Endothelial cell of umbilical vein (primary cell): ENCODE results near the gene TBCE. TPM values are rescaled to one million over a fixed set of nuclear protein-coding genes. Genes with fewer than 3 reads are reported as not detected.
"Not testable (repeated sequence)": the region's sequence is repeated elsewhere in the genome, so short reads cannot be mapped to it uniquely, and the experiment has no call there.

Experiments
- BruUV-seq: library from RNA; stranded (reverse); fragments of 400-500 nt; replicated peaks from 2 replicates; lab custom pipeline; 2021; lab: Mats Ljungman, UMichigan
- CTCF ChIA-PET: fragments of 300-600, 350-600 bp; sonication (Branson Sonifier 250); formaldehyde crosslinking; loops from one replicate; lab custom pipeline; 2021; ENCODE audit warnings: antibody characterized with exemption, inconsistent platforms; lab: Charles Lee
- POLR2A ChIA-PET: fragments of 300-600, 350-600 bp; sonication (Branson Sonifier 250); formaldehyde crosslinking; loops from one replicate; lab custom pipeline; 2021; ENCODE audit warnings: antibody characterized with exemption, inconsistent platforms; lab: Charles Lee
- DNase-seq: peaks from one replicate; pipeline ENCODE4 v3.0.0-alpha.2; 2011; ENCODE audit warnings: low read depth, low spot score
- FAIRE-seq: peaks from 2 replicates; lab custom pipeline; 2011; peaks lifted over from hg19 to GRCh38; lab: Jason Lieb, UNC
- H2AFZ ChIP-seq: 2 replicates; pipeline ENCODE4 v1.6.0; 2012; ENCODE audit warnings: low read depth, low read length, control low read depth, inconsistent platforms
- H3K27ac ChIP-seq: 2 replicates; pipeline ENCODE4 v1.5.1; 2011; ENCODE audit warnings: low read depth, mild to moderate bottlenecking, control low read depth, low read length, moderate library complexity; ENCODE audit not compliant: insufficient read depth
- H3K27me3 ChIP-seq, 2 experiments: 2 replicates each; pipeline versions ENCODE4 v1.6.0 to v1.6.1; 2011; ENCODE audit warnings: low read length in 2 of 2, mixed read lengths in 1 of 2; ENCODE audit not compliant: control insufficient read depth in 2 of 2, insufficient read depth in 2 of 2
- H3K36me3 ChIP-seq, 2 experiments: 2 replicates in 1 of 2; 3 replicates in 1 of 2; pipeline ENCODE4 v1.5.1; 2011; ENCODE audit warnings: low read length in 2 of 2, mild to moderate bottlenecking in 1 of 2, moderate library complexity in 1 of 2; ENCODE audit not compliant: control insufficient read depth in 2 of 2, insufficient read depth in 2 of 2; ENCODE audit errors: extremely low read depth in 1 of 2
- H3K4me1 ChIP-seq: 3 replicates; pipeline ENCODE4 v1.5.1; 2011; ENCODE audit warnings: mild to moderate bottlenecking, low read length; ENCODE audit not compliant: control insufficient read depth, insufficient read depth; ENCODE audit errors: extremely low read depth
- H3K4me2 ChIP-seq: 2 replicates; pipeline ENCODE4 v1.6.1; 2011; ENCODE audit warnings: low read length, control low read depth, mixed read lengths; ENCODE audit not compliant: insufficient read depth
- H3K4me3 ChIP-seq, 3 experiments: fragments of 200-600 bp in 1 of 3; sonication (generic), shearing (Covaris generic) in 1 of 3; replicated peaks in 1 of 3; 2 replicates each; pipeline ENCODE4 v1.5.1; 2011 to 2016; ENCODE audit warnings: control low read depth in 3 of 3, low read length in 3 of 3, mild to moderate bottlenecking in 2 of 3, inconsistent platforms in 1 of 3, low read depth in 1 of 3, moderate library complexity in 1 of 3; ENCODE audit not compliant: insufficient read depth in 1 of 3
- H3K79me2 ChIP-seq: 2 replicates; pipeline ENCODE4 v1.6.0; 2012; ENCODE audit warnings: low read length, inconsistent platforms; ENCODE audit not compliant: control insufficient read depth, insufficient read depth
- H3K9ac ChIP-seq: replicated peaks from 2 replicates; pipeline ENCODE3; 2011; ENCODE audit warnings: low read length, control low read depth; ENCODE audit not compliant: insufficient read depth; ENCODE audit errors: extremely low read depth
- H3K9me1 ChIP-seq: replicated peaks from 3 replicates; pipeline ENCODE4 v1.6.0; 2011; ENCODE audit warnings: mild to moderate bottlenecking, low read length; ENCODE audit not compliant: control insufficient read depth, insufficient read depth; ENCODE audit errors: extremely low read depth
- H3K9me3 ChIP-seq: replicated peaks from 2 replicates; pipeline ENCODE4 v1.5.1; 2012; ENCODE audit warnings: low read length, inconsistent platforms; ENCODE audit not compliant: control insufficient read depth, insufficient read depth
- H4K20me1 ChIP-seq: replicated peaks from 2 replicates; pipeline ENCODE3; 2011; ENCODE audit warnings: mild to moderate bottlenecking, low read length; ENCODE audit not compliant: control insufficient read depth, insufficient read depth; ENCODE audit errors: extremely low read depth
- dilution Hi-C: fragments of 300-500 bp; cut with MboI; formaldehyde crosslinking; loops from one replicate; pipeline ENCODE4 v1.15.0; 2019; ENCODE audit warnings: low sequenced_read_pairs; ENCODE audit not compliant: extremely low pct_ligation_motif_present
- intact Hi-C: fragments of 100-400 bp; cut with micrococcal nuclease; formaldehyde crosslinking; loops from one replicate; pipeline ENCODE4 v1.10.0; 2022
- polyA plus RNA-seq, 4 experiments: library from polyadenylated mRNA; depleted of rRNA in 3 of 4; stranded (reverse) in 3 of 4; unstranded in 1 of 4; fragments of >200 nt; gene quantifications; 2 replicates each; pipeline versions ENCODE4 v1.2.1 to v1.2.3, GENCODE V29; 2011 to 2012; ENCODE audit warnings: missing spikeins in 1 of 4
- total RNA-seq: library from RNA; stranded (reverse); gene quantifications from 2 replicates; pipeline ENCODE4 v1.2.3, GENCODE V29; 2021

TBCE gene
- total and polyA plus RNA-seq, 2 donors (not counting 3 experiments of a cell fraction or from before 2014, with no cell fraction given), result 13.7 to 32.6 TPM

DNA sequence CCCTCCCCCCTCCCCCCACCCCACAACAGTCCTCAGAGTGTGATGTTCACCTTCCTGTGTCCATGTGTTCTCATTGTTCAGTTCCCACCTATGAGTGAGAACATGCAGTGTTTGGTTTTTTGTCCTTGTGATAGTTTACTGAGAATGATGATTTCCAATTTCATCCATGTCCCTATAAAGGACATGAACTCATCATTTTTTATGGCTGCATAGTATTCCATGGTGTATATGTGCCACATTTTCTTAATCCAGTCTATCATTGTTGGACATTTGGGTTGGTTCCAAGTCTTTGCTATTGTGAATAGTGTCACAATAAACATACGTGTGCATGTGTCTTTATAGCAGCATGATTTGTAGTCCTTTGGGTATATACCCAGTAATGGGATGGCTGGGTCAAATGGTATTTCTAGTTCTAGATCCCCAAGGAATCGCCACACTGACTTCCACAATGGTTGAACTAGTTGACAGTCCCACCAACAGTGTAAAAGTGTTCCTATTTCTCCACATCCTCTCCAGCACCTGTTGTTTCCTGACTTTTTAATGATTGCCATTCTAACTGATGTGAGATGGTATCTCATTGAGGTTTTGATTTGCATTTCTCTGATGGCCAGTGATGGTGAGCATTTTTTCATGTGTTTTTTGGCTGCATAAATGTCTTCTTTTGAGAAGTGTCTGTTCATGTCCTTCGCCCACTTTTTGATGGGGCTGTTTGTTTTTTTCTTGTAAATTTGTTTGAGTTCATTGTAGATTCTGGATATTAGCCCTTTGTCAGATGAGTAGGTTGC, 14.9 kb downstream of the TBCE start:
- CTCF ChIA-PET, H3K9me1 ChIP-seq, intact Hi-C loops, H3K27me3 ChIP-seq, H3K9me3 ChIP-seq, H4K20me1 ChIP-seq, dilution Hi-C loops, H3K9ac ChIP-seq, FAIRE-seq, H3K4me1 ChIP-seq, H3K27ac ChIP-seq, H3K36me3 ChIP-seq, H3K4me2 ChIP-seq, H3K4me3 ChIP-seq, DNase-seq, BruUV-seq, H2AFZ ChIP-seq, POLR2A ChIA-PET: not testable (repeated sequence)
- peaks cover 12% of the 10 kb centered on the region for H3K79me2 ChIP-seq

DNA sequence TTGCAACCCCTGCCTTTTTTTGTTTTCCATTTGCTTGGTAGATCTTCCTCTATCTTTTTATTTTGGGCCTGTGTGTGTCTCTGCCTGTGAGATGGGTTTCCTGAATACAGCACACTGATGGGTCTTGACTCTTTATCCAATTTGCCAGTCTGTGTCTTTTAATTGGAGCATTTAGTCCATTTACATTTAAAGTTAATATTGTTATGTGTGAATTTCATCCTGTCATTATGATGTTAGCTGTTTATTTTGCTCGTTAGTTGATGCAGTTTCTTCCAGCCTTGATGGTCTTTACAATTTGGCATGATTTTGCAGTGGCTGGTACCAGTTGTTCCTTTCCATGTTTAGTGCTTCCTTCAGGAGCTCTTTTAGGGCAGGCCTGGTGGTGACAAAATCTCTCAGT, 18.4 kb downstream of the TBCE start:
- H3K9me3 ChIP-seq, H2AFZ ChIP-seq, H3K27ac ChIP-seq, H3K4me1 ChIP-seq, BruUV-seq, H3K9me1 ChIP-seq, dilution Hi-C loops, DNase-seq, H3K27me3 ChIP-seq, H4K20me1 ChIP-seq, H3K36me3 ChIP-seq, H3K4me3 ChIP-seq, CTCF ChIA-PET, H3K4me2 ChIP-seq, intact Hi-C loops, H3K9ac ChIP-seq, POLR2A ChIA-PET, FAIRE-seq: not testable (repeated sequence)
- H3K79me2 ChIP-seq, result peaks cover 18% of the 10 kb centered on the region
